ENCODE results near the gene MTTP.

MTTP gene

DNA sequence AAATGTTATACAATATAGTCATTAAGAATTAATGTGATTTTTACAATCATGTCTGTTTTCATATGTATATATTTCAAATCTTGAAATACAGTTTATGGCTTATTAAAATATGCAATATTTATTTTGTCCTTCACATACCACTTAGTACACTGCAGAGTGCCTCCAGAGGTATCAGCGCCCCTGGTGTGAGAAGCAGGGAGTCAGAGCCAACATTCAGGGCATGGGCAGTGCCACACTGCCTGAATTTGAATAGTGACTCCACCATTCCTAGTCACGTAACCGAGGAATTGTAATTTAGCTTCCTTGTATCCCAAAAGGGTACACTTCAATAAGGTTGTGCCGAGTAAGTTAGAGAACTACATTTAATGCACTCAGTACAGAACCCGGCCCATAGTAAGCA is 87.3 kb downstream of the MTTP start:
- DNase-seq (ENCODE audit: low read depth), result no peak
- H3K4me3 ChIP-seq (ENCODE audit: low read length), result no peak overlapping the region
- TF ChIP-seq, protein P1, sequence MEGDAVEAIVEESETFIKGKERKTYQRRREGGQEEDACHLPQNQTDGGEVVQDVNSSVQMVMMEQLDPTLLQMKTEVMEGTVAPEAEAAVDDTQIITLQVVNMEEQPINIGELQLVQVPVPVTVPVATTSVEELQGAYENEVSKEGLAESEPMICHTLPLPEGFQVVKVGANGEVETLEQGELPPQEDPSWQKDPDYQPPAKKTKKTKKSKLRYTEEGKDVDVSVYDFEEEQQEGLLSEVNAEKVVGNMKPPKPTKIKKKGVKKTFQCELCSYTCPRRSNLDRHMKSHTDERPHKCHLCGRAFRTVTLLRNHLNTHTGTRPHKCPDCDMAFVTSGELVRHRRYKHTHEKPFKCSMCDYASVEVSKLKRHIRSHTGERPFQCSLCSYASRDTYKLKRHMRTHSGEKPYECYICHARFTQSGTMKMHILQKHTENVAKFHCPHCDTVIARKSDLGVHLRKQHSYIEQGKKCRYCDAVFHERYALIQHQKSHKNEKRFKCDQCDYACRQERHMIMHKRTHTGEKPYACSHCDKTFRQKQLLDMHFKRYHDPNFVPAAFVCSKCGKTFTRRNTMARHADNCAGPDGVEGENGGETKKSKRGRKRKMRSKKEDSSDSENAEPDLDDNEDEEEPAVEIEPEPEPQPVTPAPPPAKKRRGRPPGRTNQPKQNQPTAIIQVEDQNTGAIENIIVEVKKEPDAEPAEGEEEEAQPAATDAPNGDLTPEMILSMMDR (IDR thresholded peaks at IDR 0.05; ENCODE audit: insufficient read depth, low read depth, low read length, missing control alignments), result no peak

GRCh38 chr4:99664716-99665115 is 90.1 kb downstream of the MTTP start:
- H3K4me3 ChIP-seq (ENCODE audit: low read length), result no peak overlapping the region
- no peak for DNase-seq (ENCODE audit: low read depth)
- TF ChIP-seq, protein P1 (IDR thresholded peaks at IDR 0.05; ENCODE audit: insufficient read depth, low read depth, low read length, missing control alignments), result no peak

GRCh38 chr4:99665983-99666382 is 91.4 kb downstream of the MTTP start:
- TF ChIP-seq, protein P1 (IDR thresholded peaks at IDR 0.05; ENCODE audit: insufficient read depth, low read depth, low read length, missing control alignments), result no peak
- H3K4me3 ChIP-seq (ENCODE audit: low read length), result no peak overlapping the region
- no peak for DNase-seq (ENCODE audit: low read depth)

GRCh38 chr4:99668472-99668871 is 93.8 kb downstream of the MTTP start:
- TF ChIP-seq, protein P1 (IDR thresholded peaks at IDR 0.05; ENCODE audit: insufficient read depth, low read depth, low read length, missing control alignments), result no peak
- no peak overlapping the region for H3K4me3 ChIP-seq (ENCODE audit: low read length)
- DNase-seq (ENCODE audit: low read depth), result no peak

- DNase-seq (ENCODE audit: low read depth), result no peak
These were observed 94.5 kb downstream of the MTTP start for GRCh38 chr4:99669084-99669483.

GRCh38 chr4:99670409-99671073 is 95.9 kb downstream of the MTTP start:
- no peak overlapping the region for H3K4me3 ChIP-seq (ENCODE audit: low read length)
- no peak for DNase-seq (ENCODE audit: low read depth)
- TF ChIP-seq, protein P1 (IDR thresholded peaks at IDR 0.05; ENCODE audit: insufficient read depth, low read depth, low read length, missing control alignments), result no peak

More at GRCh38 chr4:99669084-99669483, 94.5 kb downstream of the MTTP start:
- no peak overlapping the region for H3K4me3 ChIP-seq (ENCODE audit: low read length)
- TF ChIP-seq, protein P1 (IDR thresholded peaks at IDR 0.05; ENCODE audit: insufficient read depth, low read depth, low read length, missing control alignments), result no peak

Data from epithelial cell of esophagus (primary cell).